LNCAP (cell line): Measurements from ENCODE around the gene ZCCHC2.

ENCODE experiments used
- TF ChIP-seq, protein P1 (sequence below): fragments of 450-650 bp; IDR thresholded peaks from 2 replicates; pipeline ENCODE4 v1.5.1; 2017; ENCODE audit warnings: mild to moderate bottlenecking

The ZCCHC2 gene

DNA sequence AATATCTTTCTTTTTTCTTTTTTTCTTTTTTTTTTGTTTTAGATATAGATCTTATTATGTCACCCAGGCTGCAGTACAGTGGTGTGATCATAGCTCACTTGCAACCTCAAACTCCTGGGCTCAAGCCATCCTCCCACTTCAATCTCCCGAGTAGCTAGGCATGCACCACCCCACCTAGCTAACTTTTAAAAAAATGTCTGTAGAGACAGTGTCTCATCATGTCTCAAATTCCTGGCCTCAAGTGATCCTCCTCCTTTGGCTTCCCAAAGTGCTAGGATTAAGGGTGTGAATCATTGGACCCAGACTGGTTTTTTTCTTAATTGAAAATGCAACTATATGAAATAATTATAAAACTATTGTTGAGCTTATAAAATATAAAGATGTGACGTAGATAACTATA lies 9.8 kb upstream of the ZCCHC2 start:
- TF ChIP-seq, protein P1, sequence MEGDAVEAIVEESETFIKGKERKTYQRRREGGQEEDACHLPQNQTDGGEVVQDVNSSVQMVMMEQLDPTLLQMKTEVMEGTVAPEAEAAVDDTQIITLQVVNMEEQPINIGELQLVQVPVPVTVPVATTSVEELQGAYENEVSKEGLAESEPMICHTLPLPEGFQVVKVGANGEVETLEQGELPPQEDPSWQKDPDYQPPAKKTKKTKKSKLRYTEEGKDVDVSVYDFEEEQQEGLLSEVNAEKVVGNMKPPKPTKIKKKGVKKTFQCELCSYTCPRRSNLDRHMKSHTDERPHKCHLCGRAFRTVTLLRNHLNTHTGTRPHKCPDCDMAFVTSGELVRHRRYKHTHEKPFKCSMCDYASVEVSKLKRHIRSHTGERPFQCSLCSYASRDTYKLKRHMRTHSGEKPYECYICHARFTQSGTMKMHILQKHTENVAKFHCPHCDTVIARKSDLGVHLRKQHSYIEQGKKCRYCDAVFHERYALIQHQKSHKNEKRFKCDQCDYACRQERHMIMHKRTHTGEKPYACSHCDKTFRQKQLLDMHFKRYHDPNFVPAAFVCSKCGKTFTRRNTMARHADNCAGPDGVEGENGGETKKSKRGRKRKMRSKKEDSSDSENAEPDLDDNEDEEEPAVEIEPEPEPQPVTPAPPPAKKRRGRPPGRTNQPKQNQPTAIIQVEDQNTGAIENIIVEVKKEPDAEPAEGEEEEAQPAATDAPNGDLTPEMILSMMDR: no peak

DNA sequence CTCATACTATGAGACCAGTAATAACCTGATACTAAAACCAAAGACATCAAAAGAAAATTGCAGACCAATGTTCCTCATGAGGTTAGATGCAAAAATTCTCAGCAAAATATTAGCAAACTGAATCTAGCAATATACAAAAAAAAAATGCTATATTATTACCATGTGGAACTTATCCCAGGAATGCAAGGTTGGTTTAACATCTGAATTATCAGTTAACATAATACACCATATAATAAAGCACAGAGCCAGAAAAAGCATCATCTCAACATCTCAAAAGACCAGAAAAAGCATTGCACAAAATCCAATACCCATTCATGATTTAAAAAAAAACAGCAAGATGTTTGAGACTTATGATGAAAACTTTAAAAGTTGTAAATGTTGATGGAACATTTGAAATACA lies 8.3 kb upstream of the ZCCHC2 start:
- TF ChIP-seq, protein P1: no peak

DNA sequence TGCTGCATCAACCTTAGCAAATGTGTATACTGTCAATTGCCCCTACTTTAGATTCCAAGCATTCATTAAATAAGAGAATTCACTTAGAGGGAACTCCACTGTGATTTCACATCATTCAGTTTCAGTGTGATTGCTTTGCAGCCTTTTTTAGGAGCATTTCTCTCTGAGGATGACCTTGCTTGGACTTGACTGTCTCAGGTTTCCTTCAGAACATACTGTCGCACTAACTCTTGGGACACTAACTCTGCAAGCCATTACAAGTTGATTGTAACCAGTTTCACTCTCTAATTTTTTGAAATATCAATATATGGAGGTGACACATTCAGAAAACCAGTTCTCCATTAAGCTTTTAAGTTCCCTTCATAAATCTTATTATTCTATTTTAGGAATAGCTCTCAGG lies 6.6 kb upstream of the ZCCHC2 start:
- TF ChIP-seq, protein P1: no peak

DNA sequence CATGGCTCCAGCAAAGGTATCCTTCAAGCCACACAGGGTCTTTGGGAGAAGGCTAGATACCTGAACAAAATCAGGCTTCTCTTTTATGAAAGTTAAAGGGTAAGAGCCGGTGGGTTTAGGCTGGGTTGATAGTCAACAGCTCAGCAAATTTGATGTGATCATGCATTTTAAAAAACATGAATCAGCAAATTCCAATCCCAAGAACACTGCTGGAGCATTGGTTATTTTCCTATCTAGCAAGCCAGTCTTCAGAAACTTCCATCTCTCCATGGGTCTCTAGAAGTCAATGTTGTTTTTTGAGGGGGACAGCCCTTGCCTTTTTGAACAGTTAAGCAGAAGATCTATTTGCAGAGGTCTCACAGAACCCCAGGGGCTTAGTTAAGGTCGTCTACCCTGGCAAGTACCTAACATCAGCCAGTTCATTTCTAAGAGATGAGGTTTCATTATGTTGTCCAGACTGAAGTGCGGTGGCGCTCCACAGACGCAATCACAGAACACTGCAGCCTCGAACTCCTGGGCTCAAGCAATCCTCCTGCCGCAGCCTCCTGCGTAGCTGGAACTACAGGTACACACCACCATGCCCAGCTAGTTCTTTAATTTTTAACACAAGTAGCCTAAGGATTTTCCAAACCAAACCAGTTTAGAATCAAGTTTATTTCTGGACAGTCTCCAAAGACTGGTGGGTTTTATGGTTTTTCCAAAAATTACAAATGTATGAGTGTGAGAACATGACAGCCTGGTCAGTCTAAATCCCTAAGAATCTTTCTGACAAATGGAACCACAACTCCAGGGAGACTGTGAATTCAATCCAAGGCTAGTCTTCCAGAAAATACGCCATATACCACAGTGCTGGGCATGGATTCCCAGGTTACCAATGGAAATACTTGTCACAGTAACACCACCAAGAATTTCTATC lies 4.1 kb upstream of the ZCCHC2 start:
- TF ChIP-seq, protein P1: no peak

DNA sequence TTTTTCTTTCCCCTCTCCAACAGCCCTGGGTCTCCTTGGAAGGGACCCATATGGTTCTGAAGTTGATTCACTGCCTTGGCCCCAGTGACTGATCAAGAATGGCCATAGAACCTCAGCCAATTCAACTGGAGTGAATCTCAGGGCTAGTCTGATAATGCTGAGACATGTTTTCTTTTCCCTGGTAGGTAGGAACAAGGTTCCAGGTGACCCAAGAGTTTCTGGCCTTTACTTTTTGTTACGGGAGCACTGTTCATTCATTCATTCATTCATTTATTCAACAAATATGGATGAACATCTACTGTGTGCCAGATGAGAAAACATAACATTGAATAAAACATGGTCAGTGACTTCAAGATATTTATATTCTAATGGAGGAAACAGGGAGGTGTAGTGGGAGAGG lies 3.1 kb upstream of the ZCCHC2 start:
- TF ChIP-seq, protein P1: no peak

DNA sequence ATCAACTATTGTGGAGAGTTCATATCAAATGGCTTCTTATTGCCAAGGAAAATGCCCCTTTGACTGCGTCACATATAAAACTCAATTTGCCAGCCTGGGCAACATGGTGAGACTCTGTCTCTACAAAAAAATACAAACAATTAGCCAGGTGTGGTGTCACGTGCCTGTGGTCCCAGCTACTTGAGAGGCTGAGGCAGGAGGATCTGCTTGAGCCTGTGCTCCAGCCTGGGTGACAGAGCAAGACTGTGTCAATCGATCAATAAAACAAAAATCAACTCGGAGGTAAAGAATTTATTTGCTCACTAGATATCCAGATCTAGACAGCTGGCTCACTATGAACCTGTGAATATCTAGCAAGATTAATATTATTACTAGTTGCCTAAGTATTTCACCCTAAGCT lies 1.7 kb upstream of the ZCCHC2 start:
- TF ChIP-seq, protein P1: no peak

DNA sequence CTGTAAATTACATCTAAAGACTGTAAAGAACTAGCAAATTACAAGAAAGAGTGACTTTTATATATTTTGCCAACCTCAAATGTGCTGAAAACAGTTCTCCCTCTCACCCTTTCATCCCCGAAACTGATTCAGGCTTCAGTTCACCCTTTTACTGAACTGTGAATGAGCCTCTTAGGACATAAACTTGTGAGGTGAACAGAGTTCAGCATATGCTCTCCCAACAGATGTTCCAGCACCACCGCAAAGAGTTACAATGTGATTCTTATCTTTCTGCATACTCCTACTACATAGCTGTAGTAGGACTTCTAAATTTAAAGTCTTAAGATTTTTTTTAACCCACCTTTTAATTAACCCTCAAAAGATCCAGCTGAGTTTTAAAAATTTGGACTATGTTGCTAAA lies 1.2 kb upstream of the ZCCHC2 start:
- TF ChIP-seq, protein P1: no peak

DNA sequence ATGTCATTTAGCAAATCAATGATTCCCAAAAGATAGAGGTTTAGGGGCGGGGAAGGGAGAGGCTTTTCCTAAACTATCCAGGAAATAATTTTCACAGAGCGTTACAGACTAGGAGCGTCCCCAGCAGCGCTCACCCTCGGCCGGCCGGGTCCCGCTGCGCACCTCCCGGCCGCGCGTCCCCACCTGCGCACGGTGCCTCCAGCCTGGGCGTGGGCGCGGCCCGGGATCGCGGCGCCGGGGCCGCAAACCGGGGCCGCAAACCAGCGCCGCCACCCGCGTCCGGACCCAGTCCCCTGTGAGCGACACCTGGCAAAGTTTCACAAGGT lies 684 bp upstream of the ZCCHC2 start:
- TF ChIP-seq, protein P1: no peak
